NCI-H2107 treated with DMSO at 0.1 percent for 48 hours (cell line): ENCODE data around the gene GTF2H4.
"Not testable (repeated sequence)": the region's sequence is repeated elsewhere in the genome, so short reads cannot be mapped to it uniquely, and the experiment has no call there.

Experiments
- DNase-seq: peaks from one replicate; lab custom pipeline; 2025; ENCODE audit not compliant: unreplicated experiment; lab: John Stamatoyannopoulos, UW

GTF2H4 gene

DNA sequence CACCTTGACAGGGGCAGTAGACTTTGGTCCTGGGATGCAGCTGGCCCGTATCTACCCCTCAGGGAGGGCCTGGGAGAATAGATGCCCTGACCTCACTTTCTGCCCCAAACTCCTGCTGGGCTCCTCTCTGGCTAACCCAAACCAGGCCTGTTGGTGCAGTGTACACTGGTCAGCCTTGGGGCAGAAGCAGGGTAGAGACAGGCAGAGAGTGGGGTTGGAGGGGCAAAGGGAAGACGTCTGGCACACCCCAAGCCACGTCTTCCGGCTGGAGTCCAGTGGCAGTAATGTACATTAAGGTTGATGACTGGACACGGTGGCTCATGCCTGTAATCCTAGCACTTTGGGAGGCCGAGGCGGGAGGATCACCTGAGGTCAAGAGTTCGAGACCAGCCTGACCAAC lies 14.3 kb upstream of the GTF2H4 start:
- DNase-seq, result no peak

GRCh38 chr6:30894381-30894780 lies 13.6 kb upstream of the GTF2H4 start:
- no peak for DNase-seq

GRCh38 chr6:30894935-30895334 lies 13.1 kb upstream of the GTF2H4 start:
- DNase-seq, result no peak

DNA sequence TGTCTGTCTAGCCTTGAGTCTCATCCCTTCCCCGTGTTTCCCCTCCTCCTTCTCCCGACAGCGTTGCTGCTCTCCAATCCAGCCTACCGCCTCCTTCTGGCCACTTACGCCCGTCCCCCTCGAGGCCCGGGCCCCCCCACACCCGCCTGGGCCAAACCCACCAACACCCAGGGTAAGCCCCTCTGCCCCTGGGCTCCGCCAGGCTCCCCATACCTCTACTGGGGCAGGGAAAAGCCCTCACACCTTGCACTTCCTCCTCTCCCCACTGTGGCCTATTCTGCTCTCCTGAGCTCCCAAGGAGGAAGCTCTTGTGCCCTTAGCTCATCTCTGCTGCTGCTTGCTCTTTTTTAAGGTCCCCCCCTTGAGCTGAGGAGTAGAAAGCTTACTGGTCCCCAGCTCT lies 12.7 kb upstream of the GTF2H4 start:
- DNase-seq, result no peak

GRCh38 chr6:30896541-30896940 lies 11.5 kb upstream of the GTF2H4 start:
- DNase-seq, result no peak

DNA sequence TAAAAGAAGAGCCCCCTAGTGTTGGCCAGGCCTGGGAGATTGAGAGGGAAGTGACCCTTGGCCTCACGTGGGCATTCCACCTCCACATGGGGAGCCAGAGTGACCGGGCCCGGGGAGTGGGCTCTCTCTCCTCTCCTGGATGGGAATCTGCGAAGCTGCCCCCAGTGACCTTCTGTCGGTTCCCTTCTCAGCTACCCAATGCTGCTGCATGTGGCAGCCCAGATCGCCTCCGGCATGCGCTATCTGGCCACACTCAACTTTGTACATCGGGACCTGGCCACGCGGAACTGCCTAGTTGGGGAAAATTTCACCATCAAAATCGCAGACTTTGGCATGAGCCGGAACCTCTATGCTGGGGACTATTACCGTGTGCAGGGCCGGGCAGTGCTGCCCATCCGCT lies 10.1 kb upstream of the GTF2H4 start:
- DNase-seq, result no peak

DNA sequence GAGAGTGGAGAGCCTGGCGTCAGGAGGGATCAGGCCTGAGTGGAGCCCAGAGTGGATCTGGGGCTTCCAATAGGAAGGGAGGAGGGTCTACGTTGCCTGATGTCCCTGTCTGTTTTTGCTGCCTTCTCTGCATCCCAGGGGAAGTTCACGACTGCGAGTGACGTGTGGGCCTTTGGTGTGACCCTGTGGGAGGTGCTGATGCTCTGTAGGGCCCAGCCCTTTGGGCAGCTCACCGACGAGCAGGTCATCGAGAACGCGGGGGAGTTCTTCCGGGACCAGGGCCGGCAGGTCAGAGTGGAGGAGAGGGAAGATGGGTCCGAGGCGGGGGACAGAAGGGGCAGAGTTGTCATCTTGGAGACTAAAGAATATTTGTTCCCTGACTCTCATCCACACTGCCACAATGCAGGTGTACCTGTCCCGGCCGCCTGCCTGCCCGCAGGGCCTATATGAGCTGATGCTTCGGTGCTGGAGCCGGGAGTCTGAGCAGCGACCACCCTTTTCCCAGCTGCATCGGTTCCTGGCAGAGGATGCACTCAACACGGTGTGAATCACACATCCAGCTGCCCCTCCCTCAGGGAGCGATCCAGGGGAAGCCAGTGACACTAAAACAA lies 9.2 kb upstream of the GTF2H4 start:
- no peak for DNase-seq

GRCh38 chr6:30900863-30901417 lies 7.1 kb upstream of the GTF2H4 start:
- no peak for DNase-seq

DNA sequence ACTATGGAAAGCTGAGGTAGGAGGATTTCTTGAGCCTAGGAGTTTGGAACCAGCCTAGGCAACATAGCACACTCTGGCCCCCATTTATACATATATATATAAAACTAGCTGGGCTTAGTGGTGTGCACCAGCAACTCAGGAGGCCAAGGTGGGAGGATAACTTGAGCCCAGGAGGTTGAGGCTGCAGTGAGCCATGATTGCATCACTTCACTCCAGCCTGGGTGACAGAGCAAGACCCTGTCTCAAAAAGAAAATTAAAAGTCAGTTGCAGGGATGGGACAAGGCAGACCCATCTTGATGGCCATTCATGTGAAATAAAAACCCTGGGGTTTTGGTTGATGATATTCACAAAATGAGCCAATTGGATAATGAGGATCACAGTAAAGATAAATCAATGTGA lies 6.6 kb upstream of the GTF2H4 start:
- DNase-seq, result no peak

GRCh38 chr6:30902196-30902595 lies 5.8 kb upstream of the GTF2H4 start:
- not testable (repeated sequence) for DNase-seq

GRCh38 chr6:30902709-30903108 lies 5.3 kb upstream of the GTF2H4 start:
- DNase-seq, result no peak

DNA sequence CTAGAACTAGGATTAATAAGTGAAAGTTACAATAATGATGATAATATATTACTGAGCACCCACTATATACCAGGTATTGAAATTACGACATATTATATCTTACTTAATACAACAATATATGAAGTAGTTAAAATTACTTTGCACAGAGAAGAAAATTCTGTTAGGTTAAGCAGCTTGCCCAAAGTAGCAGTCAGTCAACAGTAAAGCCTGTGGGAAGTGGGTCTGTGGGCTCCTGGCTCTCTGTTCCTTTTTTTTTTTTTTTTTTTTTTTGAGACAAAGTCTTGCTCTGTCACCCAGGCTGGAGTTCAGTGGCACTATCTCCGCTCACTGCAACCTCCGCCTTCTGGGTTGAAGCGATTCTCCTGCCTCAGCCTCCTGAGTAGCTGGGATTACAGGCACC lies 4.8 kb upstream of the GTF2H4 start:
- DNase-seq, result no peak

- DNase-seq, result not testable (repeated sequence)
Observed at GRCh38 chr6:30907290-30907757, 683 bp upstream of the GTF2H4 start.

GRCh38 chr6:30908700-30909099 lies 693 bp downstream of the GTF2H4 start:
- no peak for DNase-seq

DNA sequence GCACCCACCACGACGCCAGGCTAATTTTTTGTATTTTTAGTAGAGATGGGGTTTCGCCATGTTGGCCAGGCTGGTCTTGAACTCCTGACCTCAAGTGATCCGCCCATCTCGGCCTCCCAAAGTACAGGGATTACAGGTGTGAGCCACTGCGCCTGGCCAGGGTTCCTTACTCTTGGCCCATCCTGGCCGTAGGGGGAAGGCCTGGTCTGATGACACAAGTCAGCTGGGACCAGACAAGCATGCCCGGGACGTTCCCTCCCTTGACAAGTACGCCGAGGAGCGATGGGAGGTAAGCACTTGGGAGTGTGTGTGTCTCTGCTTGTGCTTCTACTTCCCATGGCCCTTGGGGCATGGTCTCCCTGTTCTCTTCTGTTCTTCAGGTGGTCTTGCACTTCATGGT lies 2.5 kb downstream of the GTF2H4 start:
- DNase-seq, result not testable (repeated sequence)

DNA sequence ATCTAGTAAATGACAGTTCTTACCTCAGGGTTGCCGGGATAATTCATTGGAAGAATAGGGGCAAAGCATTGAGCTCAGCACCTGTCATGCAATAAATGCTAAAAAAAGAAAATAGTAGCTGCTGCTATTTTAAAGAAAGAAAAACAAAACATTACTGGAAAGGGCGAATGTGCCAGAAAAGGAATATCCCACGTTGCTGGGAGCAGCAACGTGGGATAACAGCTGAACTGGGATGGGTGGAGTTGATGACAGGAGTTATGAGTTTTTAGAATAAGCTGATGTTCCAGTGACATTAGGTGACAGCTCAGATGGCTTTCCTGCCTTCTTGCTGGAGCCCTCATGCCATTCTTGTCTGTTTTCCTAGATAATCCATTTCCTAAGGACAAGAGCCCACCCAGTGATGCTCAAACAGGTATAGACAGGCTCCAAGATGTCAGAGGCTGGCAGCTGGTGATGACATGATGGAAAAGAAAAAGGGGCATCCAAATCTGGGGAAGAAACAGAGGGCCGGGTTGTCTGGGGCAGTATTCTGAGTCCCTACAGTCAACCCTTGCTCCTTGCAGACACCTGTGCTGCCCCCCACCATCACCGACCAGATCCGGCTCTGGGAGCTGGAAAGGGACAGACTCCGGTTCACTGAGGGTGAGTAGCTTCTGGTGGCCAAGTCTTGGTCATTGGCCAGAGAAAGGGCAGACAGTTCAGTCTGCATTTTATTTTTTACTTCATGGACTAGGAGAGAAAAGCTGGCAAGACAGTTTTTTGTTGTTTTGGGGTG lies 4.9 kb downstream of the GTF2H4 start:
- no peak for DNase-seq

- no peak for DNase-seq
Observed at GRCh38 chr6:30913721-30914075, 5.7 kb downstream of the GTF2H4 start.

DNA sequence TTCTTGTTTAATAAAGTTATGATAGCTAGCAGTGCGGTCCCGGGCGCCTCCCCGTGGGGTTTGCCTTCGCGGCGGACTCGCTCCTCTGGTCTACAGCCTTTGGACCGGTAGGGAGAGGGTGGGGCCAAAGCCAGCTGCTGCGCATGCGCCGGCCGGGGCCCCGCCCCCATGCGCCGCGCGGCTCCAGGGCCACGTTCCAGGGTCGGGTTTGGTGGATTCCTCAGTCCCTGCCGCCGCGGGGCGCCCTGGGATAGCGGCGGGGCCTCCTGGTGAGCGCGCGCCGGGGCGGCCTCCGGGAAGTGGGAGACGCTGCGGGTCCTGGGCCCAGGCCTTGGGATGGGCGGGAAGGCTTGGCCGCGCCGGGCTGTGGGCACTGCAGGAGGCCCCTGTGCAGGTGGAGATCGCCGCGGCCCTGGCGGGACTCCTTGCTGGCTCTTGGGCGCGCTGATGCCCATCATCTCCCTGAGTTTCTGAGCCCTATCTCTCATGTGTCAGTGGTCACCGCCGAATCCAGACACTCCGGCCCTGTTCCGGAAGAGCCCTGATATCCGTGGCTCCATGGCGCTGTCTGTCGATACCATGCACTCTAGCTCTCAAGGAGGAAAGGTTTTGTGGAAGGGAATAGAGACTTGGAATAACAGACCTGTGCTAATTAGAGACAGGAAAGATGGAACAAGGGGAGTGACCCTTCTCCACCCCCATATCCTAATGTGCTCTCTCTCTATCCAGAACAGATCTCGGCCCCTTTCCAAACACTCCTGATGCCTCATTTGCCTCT lies 6.3 kb downstream of the GTF2H4 start, which contains the start of gene VARS2:
Gene VARS2 (plus strand): TSS at position 163 of the 778 bp plus-strand sequence. CDS start 599 bp downstream, at position 762.
- DNase-seq, result peak; percentile 61

DNA sequence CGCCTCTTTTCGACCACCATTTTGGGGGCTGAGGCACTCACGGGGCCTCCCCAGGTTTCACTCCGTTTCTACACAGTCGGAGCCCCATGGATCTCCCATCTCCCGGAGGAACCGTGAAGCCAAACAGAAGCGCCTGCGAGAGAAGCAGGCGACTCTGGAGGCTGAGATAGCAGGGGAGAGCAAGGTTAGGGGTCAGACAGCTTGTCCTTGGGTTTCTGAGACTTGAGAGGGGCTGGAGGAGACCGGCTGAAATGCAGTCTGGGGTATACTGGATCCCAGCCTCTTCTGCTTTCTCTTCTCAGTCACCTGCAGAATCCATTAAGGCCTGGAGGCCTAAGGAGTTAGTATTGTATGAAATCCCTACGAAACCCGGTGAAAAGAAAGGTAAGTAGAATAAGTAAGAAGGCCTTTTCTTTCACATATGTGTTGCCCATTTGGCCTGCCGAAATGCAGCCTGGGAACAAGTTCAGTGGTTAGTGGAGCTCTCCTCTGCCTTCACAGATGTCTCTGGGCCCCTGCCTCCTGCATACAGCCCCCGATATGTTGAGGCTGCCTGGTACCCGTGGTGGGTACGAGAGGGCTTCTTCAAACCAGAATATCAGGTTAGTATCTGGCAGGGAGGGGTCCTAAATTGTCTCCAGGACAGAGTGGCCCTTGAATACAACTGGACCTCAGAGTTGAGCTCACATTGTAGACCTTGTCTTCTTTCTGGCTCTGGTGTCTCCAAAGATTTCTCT lies 7.0 kb downstream of the GTF2H4 start:
- no peak for DNase-seq

GRCh38 chr6:30915591-30915946 lies 7.6 kb downstream of the GTF2H4 start:
- DNase-seq, result peak; percentile 24

GRCh38 chr6:30917041-30917440 lies 9.0 kb downstream of the GTF2H4 start:
- DNase-seq, result no peak
